ENCODE measurements around the gene BOD1. TPM values are rescaled to one million over a fixed set of nuclear protein-coding genes. Genes with fewer than 3 reads are reported as not detected.
A peak's percentile ranks its signal among the peaks of the same experiment; 100 is the strongest.

The BOD1 gene
- total and polyA plus RNA-seq, 9 of the 15 experiments (the other 6 are each of a cell fraction or from before 2014, with no cell fraction given) = 10.1 to 31.6 (median 22.6) TPM

DNA sequence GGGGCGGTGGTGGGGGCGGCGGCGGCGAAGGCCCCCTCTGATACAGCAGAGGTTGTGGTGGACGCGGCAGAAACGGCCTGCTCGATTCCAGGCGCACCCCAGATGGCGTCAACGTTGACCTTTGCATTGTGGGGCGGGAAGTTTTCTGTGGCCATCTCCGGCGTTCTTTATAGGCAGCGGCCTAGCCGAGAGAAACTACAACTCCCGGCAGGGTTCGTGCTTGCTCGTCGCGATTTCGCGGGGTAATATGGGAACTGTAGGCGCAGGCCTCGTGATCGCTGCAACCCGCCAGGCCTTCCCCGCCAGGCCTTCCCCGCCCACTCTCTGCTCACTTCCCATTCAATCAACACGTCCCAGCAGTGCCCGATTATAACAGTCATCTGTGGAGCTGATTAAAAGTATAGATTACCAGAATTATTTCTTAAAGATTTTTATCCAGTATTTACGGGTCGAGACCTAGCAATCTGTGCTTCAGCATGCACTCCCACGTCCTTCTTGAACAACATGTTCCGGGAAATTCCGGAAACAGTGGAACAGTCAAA is at the start of gene BOD1 (continued):
- TF ChIP-seq MXI1 (IDR thresholded peaks at IDR 0.05; ENCODE audit: low read depth, low read length) (0 out of 2 replicates have a peak, but pooled peaks have one; percentile 50), ELF4 (CRISPR knock-in tag; IDR thresholded peaks at IDR 0.05) (0 out of 2 replicates have a peak, but pooled peaks have one; percentile 56), ERF (CRISPR knock-in tag; IDR thresholded peaks at IDR 0.05) (peak; percentile 50; the same call in 1 of the 2 replicates), C11orf30 (IDR thresholded peaks at IDR 0.05; ENCODE audit: low read depth) (peak; percentile 89), MAX (CRISPR knock-in tag; IDR thresholded peaks at IDR 0.05) (peak; percentile 57; the same call in 1 of the 2 replicates), DNMT1 (IDR thresholded peaks at IDR 0.05) (no peak), ZC3H8 (IDR thresholded peaks at IDR 0.05) (no peak), ZNF143 (CRISPR knock-in tag; IDR thresholded peaks at IDR 0.05) (peak; percentile 94), PURB (CRISPR knock-in tag; IDR thresholded peaks at IDR 0.05; ENCODE audit: low read depth) (no peak), CREB1 (IDR thresholded peaks at IDR 0.05) (peak; percentile 98), CREB1 (CRISPR knock-in tag; IDR thresholded peaks at IDR 0.05) (peak; percentile 96), U2AF1 (optimal IDR thresholded peaks at IDR 0.05; ENCODE audit: low read depth, low read length) (no peak), SMAD3 (CRISPR knock-in tag; conservative IDR thresholded peaks at IDR 0.05) (peak; percentile 91), NR3C1 (CRISPR knock-in tag; IDR thresholded peaks at IDR 0.05) (no peak), RCOR1 (IDR thresholded peaks at IDR 0.05; ENCODE audit: borderline replicate concordance in 1 of 2, low read depth in 2 of 2, low read length in 2 of 2) (peak in 1 of 2 experiments; percentile 78; a peak in 2 of 4 replicates), NR2C1 (IDR thresholded peaks at IDR 0.05) (peak; percentile 95), NR2C1 (tag; IDR thresholded peaks at IDR 0.05) (peak; percentile 98), CXXC5 (CRISPR knock-in tag; IDR thresholded peaks at IDR 0.05) (peak; percentile 98), SNAPC5 (CRISPR knock-in tag; IDR thresholded peaks at IDR 0.05) (no peak), ZNF695 (CRISPR knock-in tag; IDR thresholded peaks at IDR 0.05) (no peak), NR4A1 (CRISPR knock-in tag; IDR thresholded peaks at IDR 0.05) (no peak), NR4A1 (tag; IDR thresholded peaks at IDR 0.05) (peak; percentile 77; the same call in 1 of the 2 replicates)
- TF ChIP-seq, protein P1, sequence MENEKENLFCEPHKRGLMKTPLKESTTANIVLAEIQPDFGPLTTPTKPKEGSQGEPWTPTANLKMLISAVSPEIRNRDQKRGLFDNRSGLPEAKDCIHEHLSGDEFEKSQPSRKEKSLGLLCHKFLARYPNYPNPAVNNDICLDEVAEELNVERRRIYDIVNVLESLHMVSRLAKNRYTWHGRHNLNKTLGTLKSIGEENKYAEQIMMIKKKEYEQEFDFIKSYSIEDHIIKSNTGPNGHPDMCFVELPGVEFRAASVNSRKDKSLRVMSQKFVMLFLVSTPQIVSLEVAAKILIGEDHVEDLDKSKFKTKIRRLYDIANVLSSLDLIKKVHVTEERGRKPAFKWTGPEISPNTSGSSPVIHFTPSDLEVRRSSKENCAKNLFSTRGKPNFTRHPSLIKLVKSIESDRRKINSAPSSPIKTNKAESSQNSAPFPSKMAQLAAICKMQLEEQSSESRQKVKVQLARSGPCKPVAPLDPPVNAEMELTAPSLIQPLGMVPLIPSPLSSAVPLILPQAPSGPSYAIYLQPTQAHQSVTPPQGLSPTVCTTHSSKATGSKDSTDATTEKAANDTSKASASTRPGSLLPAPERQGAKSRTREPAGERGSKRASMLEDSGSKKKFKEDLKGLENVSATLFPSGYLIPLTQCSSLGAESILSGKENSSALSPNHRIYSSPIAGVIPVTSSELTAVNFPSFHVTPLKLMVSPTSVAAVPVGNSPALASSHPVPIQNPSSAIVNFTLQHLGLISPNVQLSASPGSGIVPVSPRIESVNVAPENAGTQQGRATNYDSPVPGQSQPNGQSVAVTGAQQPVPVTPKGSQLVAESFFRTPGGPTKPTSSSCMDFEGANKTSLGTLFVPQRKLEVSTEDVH (IDR thresholded peaks at IDR 0.05; ENCODE audit: low read depth, partially characterized antibody) = peak; percentile 71
- TF ChIP-seq, protein P2, sequence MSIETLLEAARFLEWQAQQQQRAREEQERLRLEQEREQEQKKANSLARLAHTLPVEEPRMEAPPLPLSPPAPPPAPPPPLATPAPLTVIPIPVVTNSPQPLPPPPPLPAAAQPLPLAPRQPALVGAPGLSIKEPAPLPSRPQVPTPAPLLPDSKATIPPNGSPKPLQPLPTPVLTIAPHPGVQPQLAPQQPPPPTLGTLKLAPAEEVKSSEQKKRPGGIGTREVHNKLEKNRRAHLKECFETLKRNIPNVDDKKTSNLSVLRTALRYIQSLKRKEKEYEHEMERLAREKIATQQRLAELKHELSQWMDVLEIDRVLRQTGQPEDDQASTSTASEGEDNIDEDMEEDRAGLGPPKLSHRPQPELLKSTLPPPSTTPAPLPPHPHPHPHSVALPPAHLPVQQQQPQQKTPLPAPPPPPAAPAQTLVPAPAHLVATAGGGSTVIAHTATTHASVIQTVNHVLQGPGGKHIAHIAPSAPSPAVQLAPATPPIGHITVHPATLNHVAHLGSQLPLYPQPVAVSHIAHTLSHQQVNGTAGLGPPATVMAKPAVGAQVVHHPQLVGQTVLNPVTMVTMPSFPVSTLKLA (conservative IDR thresholded peaks at IDR 0.05) = peak; percentile 95 to 98
- TF ChIP-seq, protein P3, sequence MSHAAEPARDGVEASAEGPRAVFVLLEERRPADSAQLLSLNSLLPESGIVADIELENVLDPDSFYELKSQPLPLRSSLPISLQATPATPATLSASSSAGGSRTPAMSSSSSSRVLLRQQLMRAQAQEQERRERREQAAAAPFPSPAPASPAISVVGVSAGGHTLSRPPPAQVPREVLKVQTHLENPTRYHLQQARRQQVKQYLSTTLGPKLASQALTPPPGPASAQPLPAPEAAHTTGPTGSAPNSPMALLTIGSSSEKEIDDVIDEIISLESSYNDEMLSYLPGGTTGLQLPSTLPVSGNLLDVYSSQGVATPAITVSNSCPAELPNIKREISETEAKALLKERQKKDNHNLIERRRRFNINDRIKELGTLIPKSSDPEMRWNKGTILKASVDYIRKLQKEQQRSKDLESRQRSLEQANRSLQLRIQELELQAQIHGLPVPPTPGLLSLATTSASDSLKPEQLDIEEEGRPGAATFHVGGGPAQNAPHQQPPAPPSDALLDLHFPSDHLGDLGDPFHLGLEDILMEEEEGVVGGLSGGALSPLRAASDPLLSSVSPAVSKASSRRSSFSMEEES (CRISPR knock-in tag; IDR thresholded peaks at IDR 0.05) = peak; percentile 92

Data from K562 (cell line).